WTC11 (cell line): Measurements from ENCODE around the gene HSBP1L1. TPM values are rescaled to one million over a fixed set of nuclear protein-coding genes. Genes with fewer than 3 reads are reported as not detected.

Experiments
- ATAC-seq: fragments of 200-7000 bp; cut with Tn5 transposase; 2 replicates; pipeline ENCODE4 v1.10.0; 2021; ENCODE audit warnings: mild to moderate bottlenecking, moderate library complexity
- CTCF ChIA-PET: fragments of 300-600 bp; sonication (Branson Sonifier 250); formaldehyde crosslinking; loops from one replicate; lab custom pipeline; 2021; ENCODE audit warnings: antibody characterized with exemption; lab: Charles Lee
- POLR2A ChIA-PET: fragments of 350-600 bp; sonication (Branson Sonifier 250); formaldehyde crosslinking; loops from one replicate; lab custom pipeline; 2021; ENCODE audit warnings: antibody characterized with exemption; lab: Charles Lee
- DNase-seq: peaks from one replicate; pipeline ENCODE4 v3.0.0; 2021; ENCODE audit warnings: low spot score
- H3K27ac Mint-ChIP-seq: 2 replicates; pipeline ENCODE4 v1.8.0; 2021; ENCODE audit warnings: mixed read lengths
- H3K27me3 Mint-ChIP-seq: 2 replicates; pipeline ENCODE4 v1.8.0; 2021; ENCODE audit warnings: low read depth, mild to moderate bottlenecking, moderate library complexity, mixed read lengths
- H3K36me3 Mint-ChIP-seq: 2 replicates; pipeline ENCODE4 v1.8.0; 2021; ENCODE audit warnings: mixed read lengths
- H3K4me1 Mint-ChIP-seq: 2 replicates; pipeline ENCODE4 v1.8.0; 2022; ENCODE audit warnings: mixed read lengths
- H3K4me3 Mint-ChIP-seq: 2 replicates; pipeline ENCODE4 v1.8.0; 2021; ENCODE audit warnings: mild to moderate bottlenecking, moderate library complexity, mixed read lengths
- H3K9me3 Mint-ChIP-seq: 2 replicates; pipeline ENCODE4 v1.8.0; 2021; ENCODE audit warnings: mixed read lengths
- ATF1 ChIP-seq: sonication (generic); formaldehyde crosslinking; IDR thresholded peaks from 2 replicates; pipeline ENCODE4 v1.8.1; 2023; ENCODE audit warnings: mild to moderate bottlenecking, moderate library complexity, missing genetic modification reagents
- ELF4 ChIP-seq: sonication (generic); formaldehyde crosslinking; IDR thresholded peaks from 2 replicates; pipeline ENCODE4 v1.8.1; 2022; ENCODE audit warnings: low read depth, mild to moderate bottlenecking, moderate library complexity, missing genetic modification reagents
- FOXK1 ChIP-seq: sonication (generic); formaldehyde crosslinking; IDR thresholded peaks from 2 replicates; pipeline ENCODE4 v1.8.0; 2022; ENCODE audit warnings: mild to moderate bottlenecking, moderate library complexity, missing genetic modification reagents
- FOXP1 ChIP-seq: sonication (generic); formaldehyde crosslinking; IDR thresholded peaks from 2 replicates; pipeline ENCODE4 v1.8.0; 2022; ENCODE audit warnings: missing genetic modification reagents, mild to moderate bottlenecking, moderate library complexity, borderline replicate concordance
- GTF2I ChIP-seq: fragments of 250-450 bp; sonication (Bioruptor Pico); conservative IDR thresholded peaks from 2 replicates; pipeline ENCODE4 v1.4.0; 2021; ENCODE audit warnings: mild to moderate bottlenecking
- JUN ChIP-seq: sonication (generic); formaldehyde crosslinking; IDR thresholded peaks from 2 replicates; pipeline ENCODE4 v1.8.0; 2023; ENCODE audit warnings: mild to moderate bottlenecking, missing genetic modification reagents
- MXD4 ChIP-seq: fragments of 250-450 bp; sonication (Bioruptor Pico); IDR thresholded peaks from 2 replicates; pipeline ENCODE4 v1.8.0; 2021; ENCODE audit warnings: mild to moderate bottlenecking, moderate library complexity, borderline replicate concordance
- NR2C2 ChIP-seq: sonication (generic); formaldehyde crosslinking; IDR thresholded peaks from 2 replicates; pipeline ENCODE4 v1.8.0; 2022; ENCODE audit warnings: mild to moderate bottlenecking, missing genetic modification reagents
- PRRX2 ChIP-seq: fragments of 250-450 bp; sonication (Bioruptor Pico); IDR thresholded peaks from 2 replicates; pipeline ENCODE4 v1.8.0; 2021; ENCODE audit warnings: mild to moderate bottlenecking
- SP1 ChIP-seq: sonication (generic); formaldehyde crosslinking; conservative IDR thresholded peaks from 2 replicates; pipeline ENCODE4 v1.8.1; 2022; ENCODE audit warnings: missing genetic modification reagents
- total RNA-seq: library from RNA; stranded (reverse); gene quantifications from 3 replicates; pipeline ENCODE4 v1.2.3, GENCODE V29; 2021
- TF ChIP-seq, protein P1 (sequence below): fragments of 250-450 bp; sonication (Bioruptor Pico); IDR thresholded peaks from 2 replicates; pipeline ENCODE4 v1.9.0; 2021; ENCODE audit warnings: moderate library complexity, mild to moderate bottlenecking, inconsistent platforms, borderline replicate concordance
- TF ChIP-seq, protein P2 (sequence below): sonication (generic); formaldehyde crosslinking; IDR thresholded peaks from 2 replicates; pipeline ENCODE4 v1.8.0; 2022; ENCODE audit warnings: mild to moderate bottlenecking, missing genetic modification reagents
- TF ChIP-seq, protein P3 (sequence below): sonication (generic); formaldehyde crosslinking; IDR thresholded peaks from 2 replicates; pipeline ENCODE4 v1.8.1; 2022; ENCODE audit warnings: low read depth, mild to moderate bottlenecking, moderate library complexity, missing genetic modification reagents, borderline replicate concordance
- TF ChIP-seq, protein P4 (sequence below): fragments of 250-450 bp; sonication (Bioruptor Pico); conservative IDR thresholded peaks from 2 replicates; pipeline ENCODE4 v1.9.0; 2021; ENCODE audit warnings: mild to moderate bottlenecking
- TF ChIP-seq, protein P5 (sequence below): fragments of 250-450 bp; sonication (Bioruptor Pico); IDR thresholded peaks from 2 replicates; pipeline ENCODE4 v2.1.2; 2022; ENCODE audit warnings: mild to moderate bottlenecking, moderate library complexity
- TF ChIP-seq, protein P6 (sequence below): sonication (generic); formaldehyde crosslinking; IDR thresholded peaks from 2 replicates; pipeline ENCODE4 v1.8.0; 2022; ENCODE audit warnings: missing genetic modification reagents
- TF ChIP-seq, protein P7 (sequence below): sonication (generic); formaldehyde crosslinking; IDR thresholded peaks from 2 replicates; pipeline ENCODE4 v1.8.0; 2022; ENCODE audit warnings: mild to moderate bottlenecking, missing genetic modification reagents
- TF ChIP-seq, protein P8 (sequence below): sonication (generic); formaldehyde crosslinking; IDR thresholded peaks from 2 replicates; pipeline ENCODE4 v1.8.0; 2023; ENCODE audit warnings: mild to moderate bottlenecking, missing genetic modification reagents

Gene HSBP1L1
- total RNA-seq, 1 experiment from 2014 or later, result 1.4 TPM

DNA sequence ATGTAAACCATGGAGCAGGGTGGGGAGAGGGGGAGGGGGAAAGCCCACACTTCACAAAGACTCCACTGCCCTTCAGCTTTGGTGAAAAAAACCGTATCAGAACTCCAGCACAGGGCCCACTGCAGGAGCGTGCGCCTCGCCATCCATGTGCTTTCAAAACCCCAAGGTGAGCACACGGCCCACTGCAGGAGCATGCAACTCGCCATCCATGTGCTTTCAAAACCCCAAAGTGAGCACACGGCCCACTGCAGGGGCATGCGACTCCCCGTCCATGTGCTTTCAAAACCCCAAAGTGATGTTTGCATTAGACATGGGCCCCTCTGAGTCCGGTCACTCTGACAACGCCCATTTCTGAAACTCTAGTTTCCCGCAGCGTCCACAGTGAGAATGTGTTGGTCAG is 16.1 kb downstream of the HSBP1L1 start (continued):
- TF ChIP-seq, protein P1, sequence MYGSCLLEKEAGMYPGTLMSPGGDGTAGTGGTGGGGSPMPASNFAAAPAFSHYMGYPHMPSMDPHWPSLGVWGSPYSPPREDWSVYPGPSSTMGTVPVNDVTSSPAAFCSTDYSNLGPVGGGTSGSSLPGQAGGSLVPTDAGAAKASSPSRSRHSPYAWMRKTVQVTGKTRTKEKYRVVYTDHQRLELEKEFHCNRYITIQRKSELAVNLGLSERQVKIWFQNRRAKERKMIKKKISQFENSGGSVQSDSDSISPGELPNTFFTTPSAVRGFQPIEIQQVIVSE (CRISPR knock-in tag), result no peak

DNA sequence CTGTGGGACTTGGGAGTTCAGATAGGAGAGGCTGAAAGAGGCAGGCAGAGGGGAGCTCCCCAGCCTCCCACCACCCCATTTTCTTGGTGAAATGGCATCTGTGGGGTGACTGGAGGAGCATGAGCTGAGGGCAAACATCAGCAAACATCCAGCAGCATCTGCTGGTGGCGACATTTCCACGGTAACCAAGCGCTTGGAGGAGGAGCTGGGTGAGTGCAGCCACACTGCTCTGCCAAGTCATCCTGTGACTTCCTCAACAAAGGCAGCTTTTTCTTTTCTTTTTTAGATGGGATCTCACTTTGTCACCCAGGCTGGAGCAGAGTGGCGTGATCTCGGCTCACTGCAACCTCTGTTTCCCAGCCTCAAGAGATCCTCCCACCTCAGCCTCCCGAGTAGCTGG is 18.3 kb downstream of the HSBP1L1 start:
- no peak for DNase-seq
- TF ChIP-seq, protein P2, sequence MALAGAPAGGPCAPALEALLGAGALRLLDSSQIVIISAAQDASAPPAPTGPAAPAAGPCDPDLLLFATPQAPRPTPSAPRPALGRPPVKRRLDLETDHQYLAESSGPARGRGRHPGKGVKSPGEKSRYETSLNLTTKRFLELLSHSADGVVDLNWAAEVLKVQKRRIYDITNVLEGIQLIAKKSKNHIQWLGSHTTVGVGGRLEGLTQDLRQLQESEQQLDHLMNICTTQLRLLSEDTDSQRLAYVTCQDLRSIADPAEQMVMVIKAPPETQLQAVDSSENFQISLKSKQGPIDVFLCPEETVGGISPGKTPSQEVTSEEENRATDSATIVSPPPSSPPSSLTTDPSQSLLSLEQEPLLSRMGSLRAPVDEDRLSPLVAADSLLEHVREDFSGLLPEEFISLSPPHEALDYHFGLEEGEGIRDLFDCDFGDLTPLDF, result no peak
- TF ChIP-seq, protein P3, sequence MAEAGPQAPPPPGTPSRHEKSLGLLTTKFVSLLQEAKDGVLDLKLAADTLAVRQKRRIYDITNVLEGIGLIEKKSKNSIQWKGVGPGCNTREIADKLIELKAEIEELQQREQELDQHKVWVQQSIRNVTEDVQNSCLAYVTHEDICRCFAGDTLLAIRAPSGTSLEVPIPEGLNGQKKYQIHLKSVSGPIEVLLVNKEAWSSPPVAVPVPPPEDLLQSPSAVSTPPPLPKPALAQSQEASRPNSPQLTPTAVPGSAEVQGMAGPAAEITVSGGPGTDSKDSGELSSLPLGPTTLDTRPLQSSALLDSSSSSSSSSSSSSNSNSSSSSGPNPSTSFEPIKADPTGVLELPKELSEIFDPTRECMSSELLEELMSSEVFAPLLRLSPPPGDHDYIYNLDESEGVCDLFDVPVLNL, result no peak
- TF ChIP-seq ATF1 (CRISPR knock-in tag), result no peak
- TF ChIP-seq NR2C2 (CRISPR knock-in tag), result no peak
- no peak for TF ChIP-seq MXD4 (CRISPR knock-in tag)
- Mint-ChIP-seq H3K4me3 (no peak overlapping the region), H3K36me3 (peaks cover 32% of the 10 kb centered on the region), H3K4me1 (peaks cover 24% of the 10 kb centered on the region), H3K27me3 (no peaks in the 10 kb centered on the region), H3K27ac (no peak overlapping the region), H3K9me3 (no peaks in the 10 kb centered on the region)
- ChIA-PET POLR2A (interaction anchor here (0.8 kb wide), 1 partner anchor 51 kb away, joined by 3 read pairs; the partner anchor contains the start of gene RBFA), CTCF (interaction anchor here (1.4 to 1.5 kb wide), 2 partner anchors 15 to 51 kb away, joined by 3 to 5 read pairs; partner anchors contain the start of gene RBFA)
- peak; percentile 45; the same call in 1 of the 2 replicates for ATAC-seq

DNA sequence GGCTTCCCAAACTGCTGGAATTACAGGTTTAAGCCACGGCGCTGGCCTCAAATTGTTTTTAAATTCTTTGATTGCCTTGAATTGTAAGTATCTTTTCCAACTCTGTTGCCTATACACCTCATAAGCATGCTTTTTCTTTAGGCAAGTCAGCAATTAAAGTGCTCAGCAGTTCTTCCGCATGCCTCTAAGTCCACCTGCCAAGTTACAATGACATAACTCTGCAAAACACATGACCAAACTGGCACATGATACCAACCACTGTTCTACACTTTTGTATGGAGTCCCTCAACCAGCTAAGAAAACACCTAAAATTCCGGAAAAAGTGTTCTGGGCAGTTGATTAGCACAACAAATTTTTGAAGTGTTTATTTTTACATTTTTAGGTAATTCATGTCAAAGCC is 18.8 kb downstream of the HSBP1L1 start:
- ChIA-PET POLR2A (interaction anchor here (0.8 kb wide), 1 partner anchor 51 kb away, joined by 3 read pairs; the partner anchor contains the start of gene RBFA), CTCF (interaction anchor here (1.4 to 1.5 kb wide), 2 partner anchors 16 to 51 kb away, joined by 3 to 5 read pairs; partner anchors contain the start of gene RBFA)
- Mint-ChIP-seq H3K27ac (peak overlapping the region; percentile 45; the same call in 1 of the 2 replicates), H3K27me3 (no peaks in the 10 kb centered on the region), H3K9me3 (no peaks in the 10 kb centered on the region), H3K4me3 (no peak overlapping the region), H3K36me3 (peaks cover 28% of the 10 kb centered on the region), H3K4me1 (peaks cover 24% of the 10 kb centered on the region)
- no peak for DNase-seq
- no peak for ATAC-seq
- TF ChIP-seq FOXP1 (CRISPR knock-in tag), result no peak
- TF ChIP-seq PRRX2 (CRISPR knock-in tag), result no peak
- TF ChIP-seq, protein P4, sequence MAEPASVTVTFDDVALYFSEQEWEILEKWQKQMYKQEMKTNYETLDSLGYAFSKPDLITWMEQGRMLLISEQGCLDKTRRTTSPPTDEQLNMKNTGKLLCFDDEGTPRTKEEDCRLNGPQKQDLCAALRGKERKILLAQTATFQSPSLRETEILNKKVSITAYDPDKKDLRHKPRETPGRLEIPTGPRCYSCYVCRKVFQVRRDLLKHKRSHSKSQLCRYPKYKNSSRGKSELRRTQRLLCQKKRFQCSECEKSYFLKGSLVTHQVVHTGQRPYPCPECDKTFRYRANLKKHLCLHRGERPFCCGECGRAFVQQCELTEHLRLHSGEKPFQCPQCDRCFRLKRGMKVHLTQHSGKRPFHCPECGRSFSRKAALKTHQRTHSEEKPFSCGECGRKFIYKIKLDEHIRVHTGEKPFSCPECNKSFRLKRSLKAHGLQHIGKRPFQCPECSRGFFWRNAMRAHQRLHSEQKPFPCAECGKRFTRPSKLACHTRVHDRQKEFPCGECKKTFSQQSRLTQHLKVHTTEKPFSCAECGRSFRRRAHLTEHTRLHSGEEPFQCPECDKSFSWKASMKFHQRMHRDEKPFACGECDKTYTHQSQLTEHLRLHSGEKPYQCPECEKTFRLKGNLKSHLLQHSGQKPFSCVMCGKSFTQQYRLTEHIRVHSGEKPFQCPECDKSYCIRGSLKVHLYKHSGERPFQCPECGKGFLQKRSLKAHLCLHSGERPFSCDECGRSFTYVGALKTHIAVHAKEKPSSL (CRISPR knock-in tag), result no peak
- TF ChIP-seq ELF4 (CRISPR knock-in tag), result no peak
- TF ChIP-seq SP1 (CRISPR knock-in tag), result no peak
- TF ChIP-seq JUN, result no peak
- TF ChIP-seq, protein P5, sequence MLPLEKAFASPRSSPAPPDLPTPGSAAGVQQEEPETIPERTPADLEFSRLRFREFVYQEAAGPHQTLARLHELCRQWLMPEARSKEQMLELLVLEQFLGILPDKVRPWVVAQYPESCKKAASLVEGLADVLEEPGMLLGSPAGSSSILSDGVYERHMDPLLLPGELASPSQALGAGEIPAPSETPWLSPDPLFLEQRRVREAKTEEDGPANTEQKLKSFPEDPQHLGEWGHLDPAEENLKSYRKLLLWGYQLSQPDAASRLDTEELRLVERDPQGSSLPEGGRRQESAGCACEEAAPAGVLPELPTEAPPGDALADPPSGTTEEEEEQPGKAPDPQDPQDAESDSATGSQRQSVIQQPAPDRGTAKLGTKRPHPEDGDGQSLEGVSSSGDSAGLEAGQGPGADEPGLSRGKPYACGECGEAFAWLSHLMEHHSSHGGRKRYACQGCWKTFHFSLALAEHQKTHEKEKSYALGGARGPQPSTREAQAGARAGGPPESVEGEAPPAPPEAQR, result no peak
- TF ChIP-seq, protein P6, sequence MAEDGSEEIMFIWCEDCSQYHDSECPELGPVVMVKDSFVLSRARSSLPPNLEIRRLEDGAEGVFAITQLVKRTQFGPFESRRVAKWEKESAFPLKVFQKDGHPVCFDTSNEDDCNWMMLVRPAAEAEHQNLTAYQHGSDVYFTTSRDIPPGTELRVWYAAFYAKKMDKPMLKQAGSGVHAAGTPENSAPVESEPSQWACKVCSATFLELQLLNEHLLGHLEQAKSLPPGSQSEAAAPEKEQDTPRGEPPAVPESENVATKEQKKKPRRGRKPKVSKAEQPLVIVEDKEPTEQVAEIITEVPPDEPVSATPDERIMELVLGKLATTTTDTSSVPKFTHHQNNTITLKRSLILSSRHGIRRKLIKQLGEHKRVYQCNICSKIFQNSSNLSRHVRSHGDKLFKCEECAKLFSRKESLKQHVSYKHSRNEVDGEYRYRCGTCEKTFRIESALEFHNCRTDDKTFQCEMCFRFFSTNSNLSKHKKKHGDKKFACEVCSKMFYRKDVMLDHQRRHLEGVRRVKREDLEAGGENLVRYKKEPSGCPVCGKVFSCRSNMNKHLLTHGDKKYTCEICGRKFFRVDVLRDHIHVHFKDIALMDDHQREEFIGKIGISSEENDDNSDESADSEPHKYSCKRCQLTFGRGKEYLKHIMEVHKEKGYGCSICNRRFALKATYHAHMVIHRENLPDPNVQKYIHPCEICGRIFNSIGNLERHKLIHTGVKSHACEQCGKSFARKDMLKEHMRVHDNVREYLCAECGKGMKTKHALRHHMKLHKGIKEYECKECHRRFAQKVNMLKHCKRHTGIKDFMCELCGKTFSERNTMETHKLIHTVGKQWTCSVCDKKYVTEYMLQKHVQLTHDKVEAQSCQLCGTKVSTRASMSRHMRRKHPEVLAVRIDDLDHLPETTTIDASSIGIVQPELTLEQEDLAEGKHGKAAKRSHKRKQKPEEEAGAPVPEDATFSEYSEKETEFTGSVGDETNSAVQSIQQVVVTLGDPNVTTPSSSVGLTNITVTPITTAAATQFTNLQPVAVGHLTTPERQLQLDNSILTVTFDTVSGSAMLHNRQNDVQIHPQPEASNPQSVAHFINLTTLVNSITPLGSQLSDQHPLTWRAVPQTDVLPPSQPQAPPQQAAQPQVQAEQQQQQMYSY, result no peak
- TF ChIP-seq, protein P7, sequence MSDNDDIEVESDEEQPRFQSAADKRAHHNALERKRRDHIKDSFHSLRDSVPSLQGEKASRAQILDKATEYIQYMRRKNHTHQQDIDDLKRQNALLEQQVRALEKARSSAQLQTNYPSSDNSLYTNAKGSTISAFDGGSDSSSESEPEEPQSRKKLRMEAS (CRISPR knock-in tag), result no peak
- TF ChIP-seq FOXK1, result no peak
- TF ChIP-seq, protein P8, sequence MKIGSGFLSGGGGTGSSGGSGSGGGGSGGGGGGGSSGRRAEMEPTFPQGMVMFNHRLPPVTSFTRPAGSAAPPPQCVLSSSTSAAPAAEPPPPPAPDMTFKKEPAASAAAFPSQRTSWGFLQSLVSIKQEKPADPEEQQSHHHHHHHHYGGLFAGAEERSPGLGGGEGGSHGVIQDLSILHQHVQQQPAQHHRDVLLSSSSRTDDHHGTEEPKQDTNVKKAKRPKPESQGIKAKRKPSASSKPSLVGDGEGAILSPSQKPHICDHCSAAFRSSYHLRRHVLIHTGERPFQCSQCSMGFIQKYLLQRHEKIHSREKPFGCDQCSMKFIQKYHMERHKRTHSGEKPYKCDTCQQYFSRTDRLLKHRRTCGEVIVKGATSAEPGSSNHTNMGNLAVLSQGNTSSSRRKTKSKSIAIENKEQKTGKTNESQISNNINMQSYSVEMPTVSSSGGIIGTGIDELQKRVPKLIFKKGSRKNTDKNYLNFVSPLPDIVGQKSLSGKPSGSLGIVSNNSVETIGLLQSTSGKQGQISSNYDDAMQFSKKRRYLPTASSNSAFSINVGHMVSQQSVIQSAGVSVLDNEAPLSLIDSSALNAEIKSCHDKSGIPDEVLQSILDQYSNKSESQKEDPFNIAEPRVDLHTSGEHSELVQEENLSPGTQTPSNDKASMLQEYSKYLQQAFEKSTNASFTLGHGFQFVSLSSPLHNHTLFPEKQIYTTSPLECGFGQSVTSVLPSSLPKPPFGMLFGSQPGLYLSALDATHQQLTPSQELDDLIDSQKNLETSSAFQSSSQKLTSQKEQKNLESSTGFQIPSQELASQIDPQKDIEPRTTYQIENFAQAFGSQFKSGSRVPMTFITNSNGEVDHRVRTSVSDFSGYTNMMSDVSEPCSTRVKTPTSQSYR (CRISPR knock-in tag), result no peak
- TF ChIP-seq GTF2I, result no peak
